Uterus (tissue), 4 donors: ENCODE results near the gene OR51D1. TPM values are rescaled to one million over a fixed set of nuclear protein-coding genes. Genes with fewer than 3 reads are reported as not detected.

Experiments used
- DNase-seq, 2 donors: peaks; one replicate each; pipeline ENCODE4 v3.0.0-alpha.2; 2019 to 2020
- H3K27ac ChIP-seq, 2 donors: fragments of 200-600 bp; sonication (generic); 1 replicate in 1 of 2; 2 replicates in 1 of 2; pipeline ENCODE4 v1.5.1; 2016 to 2018
- H3K27me3 ChIP-seq, 2 donors: fragments of 200-600 bp; sonication (generic); one replicate each; pipeline ENCODE4 v1.5.1; 2018 to 2019; ENCODE audit warnings: control low read depth in 1 of 2
- H3K36me3 ChIP-seq, 2 donors: fragments of 200-600 bp; sonication (generic); one replicate each; pipeline ENCODE4 v1.5.1; 2019; ENCODE audit warnings: control low read depth in 1 of 2
- H3K4me1 ChIP-seq, 2 donors: fragments of 200-600 bp; sonication (generic); one replicate each; pipeline ENCODE4 v1.5.1; 2018 to 2019; ENCODE audit warnings: control low read depth in 1 of 2
- H3K4me3 ChIP-seq, 2 donors: fragments of 200-600 bp; sonication (generic); 1 replicate in 1 of 2; 2 replicates in 1 of 2; pipeline ENCODE4 v1.5.1; 2018 to 2019; ENCODE audit warnings: mild to moderate bottlenecking in 1 of 2
- H3K9me3 ChIP-seq, 2 donors: fragments of 200-600 bp; sonication (generic); one replicate each; pipeline ENCODE4 v1.5.1; 2019; ENCODE audit warnings: control low read depth in 1 of 2
- CTCF ChIP-seq, 4 experiments: fragments of 200-600 bp in 2 of 4; fragments of 450-650 bp in 2 of 4; sonication (generic) in 2 of 4; IDR thresholded peaks; one replicate each; pipeline ENCODE4 v1.5.1; 2016 to 2019; ENCODE audit warnings: antibody characterized with exemption in 4 of 4, mild to moderate bottlenecking in 2 of 4, moderate library complexity in 1 of 4
- POLR2A ChIP-seq, 2 donors: fragments of 450-650 bp; IDR thresholded peaks; one replicate each; pipeline ENCODE4 v1.6.1; 2016; ENCODE audit warnings: antibody characterized with exemption in 2 of 2, mild to moderate bottlenecking in 1 of 2, moderate library complexity in 1 of 2
- intact Hi-C: fragments of 100-400 bp; cut with DNase I; formaldehyde crosslinking; loops from one replicate; pipeline ENCODE4 v1.15.1; 2023; ENCODE audit warnings: low total_unique reads
- total RNA-seq, 4 donors: library from RNA; depleted of rRNA in 3 of 4; stranded (reverse); fragments of >200 nt in 3 of 4; gene quantifications; one replicate each; pipeline versions ENCODE4 v1.1.0 to v1.2.4, GENCODE V29; 2014 to 2023
- donor health status: DM: yes; HTN: yes; CAD: no.

The OR51D1 gene
- total RNA-seq, 4 donors from 2014 or later = not detected

- no peak for TF ChIP-seq POLR2A (IDR thresholded peaks at IDR 0.05)
- no peak for TF ChIP-seq CTCF (IDR thresholded peaks at IDR 0.05)
- no peak overlapping the region for H3K4me3 ChIP-seq
- no peak for DNase-seq
- no peaks in the 10 kb centered on the region for H3K36me3 ChIP-seq
- H3K4me1 ChIP-seq = no peaks in the 10 kb centered on the region
- no peaks in the 10 kb centered on the region for H3K27me3 ChIP-seq
- no peak overlapping the region for H3K27ac ChIP-seq
- intact Hi-C loops = no loop called here
- no peaks in the 10 kb centered on the region for H3K9me3 ChIP-seq
These were observed 378 bp downstream of the OR51D1 start for GRCh38 chr11:4637662-4638047.

- H3K4me1 ChIP-seq = no peaks in the 10 kb centered on the region
- H3K27me3 ChIP-seq = no peaks in the 10 kb centered on the region
- no peaks in the 10 kb centered on the region for H3K9me3 ChIP-seq
- H3K27ac ChIP-seq = no peak overlapping the region
- TF ChIP-seq CTCF (IDR thresholded peaks at IDR 0.05) (no peak), POLR2A (IDR thresholded peaks at IDR 0.05) (no peak)
- DNase-seq = no peak
- no peak overlapping the region for H3K4me3 ChIP-seq
- no peaks in the 10 kb centered on the region for H3K36me3 ChIP-seq
- intact Hi-C loops = no loop called here
These were observed 2.7 kb downstream of the OR51D1 start for GRCh38 chr11:4639931-4640330.

- no peaks in the 10 kb centered on the region for H3K9me3 ChIP-seq
- H3K27me3 ChIP-seq = no peaks in the 10 kb centered on the region
- TF ChIP-seq CTCF (IDR thresholded peaks at IDR 0.05) (no peak), POLR2A (IDR thresholded peaks at IDR 0.05) (no peak)
- no peaks in the 10 kb centered on the region for H3K4me1 ChIP-seq
- H3K36me3 ChIP-seq = no peaks in the 10 kb centered on the region
- H3K4me3 ChIP-seq = no peak overlapping the region
- DNase-seq = no peak
- intact Hi-C loops = no loop called here
- H3K27ac ChIP-seq = no peak overlapping the region
These were observed 4.2 kb downstream of the OR51D1 start for GRCh38 chr11:4641501-4641900.

GRCh38 chr11:4642043-4642442, 4.8 kb downstream of the OR51D1 start:
- Histone ChIP-seq H3K27ac (no peak overlapping the region), H3K9me3 (no peaks in the 10 kb centered on the region), H3K4me3 (no peak overlapping the region), H3K27me3 (no peaks in the 10 kb centered on the region), H3K36me3 (no peaks in the 10 kb centered on the region), H3K4me1 (no peaks in the 10 kb centered on the region)
- no peak for TF ChIP-seq POLR2A (IDR thresholded peaks at IDR 0.05)
- no peak for TF ChIP-seq CTCF (IDR thresholded peaks at IDR 0.05)
- intact Hi-C loops = no loop called here
- no peak for DNase-seq

GRCh38 chr11:4643076-4643475, 5.8 kb downstream of the OR51D1 start:
- H3K27ac ChIP-seq = no peak overlapping the region
- no peaks in the 10 kb centered on the region for H3K4me1 ChIP-seq
- no peak overlapping the region for H3K4me3 ChIP-seq
- H3K36me3 ChIP-seq = no peaks in the 10 kb centered on the region
- no peaks in the 10 kb centered on the region for H3K9me3 ChIP-seq
- H3K27me3 ChIP-seq = no peaks in the 10 kb centered on the region
- DNase-seq = peak in 1 of 2 donors; percentile 18
- intact Hi-C loops = no loop called here
- TF ChIP-seq CTCF (IDR thresholded peaks at IDR 0.05) (no peak), POLR2A (IDR thresholded peaks at IDR 0.05) (no peak)
